Activated B cell treated with CpG ODN at 0.5 μM for 24 hours (primary cell): ENCODE measurements around the gene TRAF3IP1. TPM values are rescaled to one million over a fixed set of nuclear protein-coding genes. Genes with fewer than 3 reads are reported as not detected.

Experiments
- ATAC-seq: fragments of 200-7000 bp; cut with Tn5 transposase; one replicate; pipeline ENCODE4 v1.10.0; 2021; ENCODE audit warnings: low read depth, mild to moderate bottlenecking, moderate library complexity
- CTCF ChIA-PET: fragments of 350-600 bp; sonication (Branson Sonifier 250); formaldehyde crosslinking; loops from one replicate; lab custom pipeline; 2021; ENCODE audit warnings: antibody characterized with exemption; lab: Charles Lee
- POLR2A ChIA-PET: fragments of 350-600 bp; sonication (Branson Sonifier 250); formaldehyde crosslinking; loops from one replicate; lab custom pipeline; 2021; ENCODE audit warnings: antibody characterized with exemption; lab: Charles Lee
- DNase-seq: peaks from one replicate; pipeline ENCODE4 v3.0.0; 2022
- H3K27ac Mint-ChIP-seq: one replicate; pipeline ENCODE4 v1.8.0; 2020; ENCODE audit warnings: mixed read lengths
- H3K27me3 Mint-ChIP-seq: one replicate; pipeline ENCODE4 v1.8.0; 2021; ENCODE audit warnings: mixed read lengths
- H3K36me3 Mint-ChIP-seq: one replicate; pipeline ENCODE4 v1.8.0; 2021; ENCODE audit warnings: low read depth, mixed read lengths
- H3K4me1 Mint-ChIP-seq: one replicate; pipeline ENCODE4 v1.8.0; 2021; ENCODE audit warnings: mixed read lengths
- H3K4me3 Mint-ChIP-seq: one replicate; pipeline ENCODE4 v1.8.0; 2020; ENCODE audit warnings: mild to moderate bottlenecking, mixed read lengths
- H3K9me3 Mint-ChIP-seq: one replicate; pipeline ENCODE4 v1.8.0; 2020; ENCODE audit warnings: mixed read lengths
- CTCF ChIP-seq: fragments of 200-600 bp; IDR thresholded peaks from one replicate; pipeline ENCODE4 v1.8.0; 2022; ENCODE audit warnings: antibody characterized with exemption, mild to moderate bottlenecking
- intact Hi-C: fragments of 100-400 bp; cut with micrococcal nuclease; formaldehyde crosslinking; loops from one replicate; pipeline ENCODE4 v1.15.1; 2024
- total RNA-seq: library from RNA; stranded (reverse); gene quantifications from 2 replicates; pipeline ENCODE4 v1.2.3, GENCODE V29; 2022

TRAF3IP1 gene
- total RNA-seq, 1 donor from 2014 or later, result 9.9 TPM

DNA sequence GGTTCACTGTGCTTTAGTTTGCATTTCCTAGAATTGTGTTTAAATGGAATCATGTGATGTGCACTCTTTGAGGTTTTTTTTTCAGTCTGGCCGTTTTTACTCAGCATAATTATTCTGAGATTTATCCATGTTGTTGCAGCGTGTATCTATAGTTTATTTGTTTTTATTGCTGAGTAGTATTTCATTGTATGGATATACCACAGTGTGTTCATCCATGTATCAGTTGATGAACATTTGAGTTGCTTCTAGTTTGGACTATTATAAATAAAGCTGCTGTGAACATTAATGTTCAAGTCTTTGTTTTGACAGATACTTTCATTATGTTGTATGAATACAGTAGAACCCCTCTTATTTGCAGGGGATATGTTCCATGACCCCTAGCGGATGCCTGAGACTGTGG is 39.1 kb downstream of the TRAF3IP1 start:
- ChIA-PET CTCF (no interaction called here), POLR2A (no interaction called here)
- Mint-ChIP-seq H3K27ac (no peak overlapping the region), H3K4me1 (peaks cover 4% of the 10 kb centered on the region), H3K27me3 (no peaks in the 10 kb centered on the region), H3K9me3 (no peaks in the 10 kb centered on the region), H3K4me3 (no peak overlapping the region), H3K36me3 (peaks cover 36% of the 10 kb centered on the region)
- DNase-seq, result no peak
- intact Hi-C loops, result no loop called here
- no peak for ATAC-seq
- TF ChIP-seq CTCF, result no peak

- H3K9me3 Mint-ChIP-seq, result no peaks in the 10 kb centered on the region
- peaks cover 4% of the 10 kb centered on the region for H3K4me1 Mint-ChIP-seq
- DNase-seq (no peak), ATAC-seq (no peak)
- no peak overlapping the region for H3K4me3 Mint-ChIP-seq
- ChIA-PET CTCF (no interaction called here), POLR2A (no interaction called here)
- intact Hi-C loops, result no loop called here
- H3K36me3 Mint-ChIP-seq, result peaks cover 28% of the 10 kb centered on the region
- H3K27me3 Mint-ChIP-seq, result no peaks in the 10 kb centered on the region
- TF ChIP-seq CTCF, result no peak
- H3K27ac Mint-ChIP-seq, result no peak overlapping the region
Measured at GRCh38 chr2:238361877-238362276, 41.6 kb downstream of the TRAF3IP1 start.

DNA sequence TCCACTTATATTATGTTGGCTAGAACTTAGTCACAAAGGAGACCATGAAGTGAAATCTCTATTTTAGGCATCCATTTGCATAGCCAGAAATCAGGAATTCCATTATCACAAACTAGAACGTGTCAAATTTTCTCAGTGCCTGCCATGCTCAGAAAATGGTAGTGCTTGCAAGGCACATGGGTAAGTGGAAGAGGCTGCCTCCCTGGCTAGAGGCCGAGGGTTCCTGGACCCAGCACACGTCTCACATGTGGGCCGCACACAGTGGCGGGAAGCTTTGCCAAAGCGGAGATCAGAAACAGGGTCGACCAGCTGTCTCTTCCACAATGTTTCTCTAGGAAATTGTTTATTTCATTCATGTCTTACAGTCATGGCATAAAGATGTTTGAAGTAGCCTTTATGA is 42.3 kb downstream of the TRAF3IP1 start:
- ATAC-seq (no peak), DNase-seq (no peak)
- no peak for TF ChIP-seq CTCF
- Mint-ChIP-seq H3K27me3 (no peaks in the 10 kb centered on the region), H3K27ac (no peak overlapping the region), H3K4me3 (no peak overlapping the region), H3K9me3 (no peaks in the 10 kb centered on the region), H3K36me3 (peaks cover 24% of the 10 kb centered on the region), H3K4me1 (peaks cover 4% of the 10 kb centered on the region)
- ChIA-PET CTCF (interaction anchor here (1.1 kb wide), 1 partner anchor 422 kb away, joined by 3 read pairs; no protein-coding TSS in a partner anchor), POLR2A (no interaction called here)
- intact Hi-C loops, result no loop called here

DNA sequence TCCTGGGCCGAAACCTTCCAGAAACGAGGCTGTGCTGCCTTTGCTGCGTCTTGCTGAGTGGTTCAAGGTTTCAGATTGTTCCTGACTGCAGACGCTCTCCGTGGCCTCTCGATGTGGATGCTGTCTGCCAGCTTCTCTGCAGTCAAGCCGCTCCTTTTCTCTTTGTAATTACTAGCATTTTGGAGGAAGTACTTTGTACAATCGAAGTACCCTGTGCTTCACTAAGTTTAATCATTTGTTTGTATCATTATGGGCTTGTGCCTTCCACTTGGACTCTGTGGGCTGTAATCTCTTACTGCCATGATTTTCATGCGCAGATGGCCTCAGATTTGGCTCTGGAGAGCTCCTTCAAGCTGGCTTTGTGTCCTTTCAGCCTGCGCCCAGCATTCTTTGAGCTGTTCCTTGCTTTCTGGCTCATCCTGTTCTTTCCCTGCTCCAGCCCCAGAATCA is 49.3 kb downstream of the TRAF3IP1 start:
- peaks cover 2% of the 10 kb centered on the region for H3K36me3 Mint-ChIP-seq
- DNase-seq (no peak), ATAC-seq (no peak)
- intact Hi-C loops, result loop anchor here (1.0 to 2.0 kb wide), 4 partner anchors 57 to 1773 kb away; partner anchors contain the start of gene ASB1
- TF ChIP-seq CTCF, result no peak
- no peaks in the 10 kb centered on the region for H3K27me3 Mint-ChIP-seq
- peaks cover 5% of the 10 kb centered on the region for H3K9me3 Mint-ChIP-seq
- H3K27ac Mint-ChIP-seq, result no peak overlapping the region
- no peak overlapping the region for H3K4me3 Mint-ChIP-seq
- ChIA-PET CTCF (interaction anchor here (3.0 kb wide), 1 partner anchor 415 kb away, joined by 19 read pairs; no protein-coding TSS in a partner anchor), POLR2A (no interaction called here)
- no peaks in the 10 kb centered on the region for H3K4me1 Mint-ChIP-seq

GRCh38 chr2:238370094-238370822 is 49.9 kb downstream of the TRAF3IP1 start:
- Mint-ChIP-seq H3K9me3 (peaks cover 5% of the 10 kb centered on the region), H3K27ac (no peak overlapping the region), H3K4me1 (no peaks in the 10 kb centered on the region), H3K36me3 (peaks cover 2% of the 10 kb centered on the region), H3K27me3 (no peaks in the 10 kb centered on the region), H3K4me3 (no peak overlapping the region)
- ChIA-PET POLR2A (no interaction called here), CTCF (interaction anchor here (0.6 to 3.0 kb wide), 4 partner anchors 10 to 417 kb away, joined by 3 to 19 read pairs (median 3); no protein-coding TSS in a partner anchor)
- DNase-seq (no peak), ATAC-seq (no peak)
- no peak for TF ChIP-seq CTCF
- intact Hi-C loops, result loop anchor here (1.0 to 2.0 kb wide), 4 partner anchors 57 to 1773 kb away; partner anchors contain the start of gene ASB1
